HepG2 (cell line): ENCODE measurements around the gene MCM3.

Experiments
- ATF7 ChIP-seq, 2 experiments: fragments of 450-650 bp in 1 of 2; sonication (generic) in 1 of 2; formaldehyde crosslinking in 1 of 2; IDR thresholded peaks; 2 replicates each; pipeline versions ENCODE4 v1.4.0 to v1.6.1; 2016 to 2020; ENCODE audit warnings: antibody characterized with exemption in 1 of 2, mild to moderate bottlenecking in 1 of 2, missing genetic modification reagents in 1 of 2
- HCFC1 ChIP-seq: fragments of 150-350 bp; IDR thresholded peaks from 2 replicates; pipeline ENCODE4 v1.6.1; 2014; ENCODE audit warnings: low read depth, low read length
- POLR2A ChIP-seq, 2 experiments: IDR thresholded peaks; 2 replicates each; pipeline ENCODE4 v1.6.1; 2011; ENCODE audit warnings: low read depth in 2 of 2, low read length in 2 of 2, mild to moderate bottlenecking in 1 of 2, moderate library complexity in 1 of 2; ENCODE audit not compliant: insufficient read depth in 1 of 2
- SIN3A ChIP-seq: IDR thresholded peaks from 2 replicates; pipeline ENCODE4 v1.6.1; 2011; ENCODE audit warnings: low read depth, mild to moderate bottlenecking, control low read depth, low read length, borderline replicate concordance
- ZNF460 ChIP-seq: sonication (generic); formaldehyde crosslinking; IDR thresholded peaks from 2 replicates; pipeline ENCODE4 v1.5.1; 2020; ENCODE audit warnings: missing genetic modification reagents, mild to moderate bottlenecking, borderline replicate concordance
- ZNF513 ChIP-seq: sonication (generic); formaldehyde crosslinking; conservative IDR thresholded peaks from 2 replicates; pipeline ENCODE4 v1.5.0; 2020; ENCODE audit warnings: missing genetic modification reagents
- ZNF576 ChIP-seq: sonication (generic); formaldehyde crosslinking; IDR thresholded peaks from 2 replicates; pipeline ENCODE4 v1.4.0; 2020; ENCODE audit warnings: mild to moderate bottlenecking, missing genetic modification reagents

GRCh38 chr6:52221302-52221701 is 63.2 kb downstream of the MCM3 start:
- TF ChIP-seq ATF7 (IDR thresholded peaks at IDR 0.05) (no peak), ATF7 (CRISPR knock-in tag; IDR thresholded peaks at IDR 0.05) (no peak), HCFC1 (no peak), ZNF460 (CRISPR knock-in tag) (no peak), SIN3A (no peak), POLR2A (IDR thresholded peaks at IDR 0.05; ENCODE audit: insufficient read depth in 1 of 2, low read depth in 2 of 2, low read length in 2 of 2) (no peak), ZNF513 (CRISPR knock-in tag) (no peak), ZNF576 (CRISPR knock-in tag) (no peak)
